PC-3 (cell line): Measurements from ENCODE around the gene ATE1.

ENCODE experiments used
- CTCF ChIP-seq: fragments of 300-600 bp; sonication (generic); conservative IDR thresholded peaks from 2 replicates; pipeline ENCODE4 v1.5.1; 2017; ENCODE audit warnings: antibody characterized with exemption, low read depth, mild to moderate bottlenecking, low read length
- EZH2phosphoT487 ChIP-seq: fragments of 300-600 bp; sonication (generic); IDR thresholded peaks from 2 replicates; pipeline ENCODE4 v1.6.1; 2018; ENCODE audit warnings: mild to moderate bottlenecking, antibody characterized with exemption, low read length, borderline replicate concordance

- TF ChIP-seq CTCF (no peak), EZH2phosphoT487 (no peak)
Measured at GRCh38 chr10:121836171-121836570, 91.7 kb downstream of the ATE1 start.
